HFF-Myc (cell line): ENCODE data around the gene PLPPR4.
"Not testable (repeated sequence)": the region's sequence is repeated elsewhere in the genome, so short reads cannot be mapped to it uniquely, and the experiment has no call there.

ENCODE experiments used
- DNase-seq: peaks from one replicate; pipeline ENCODE4 v3.0.0-alpha.2; 2011; ENCODE audit warnings: low read depth; ENCODE audit errors: extremely low read depth
- H3K4me3 ChIP-seq: replicated peaks from 2 replicates; pipeline ENCODE4 v1.5.1; 2011; ENCODE audit warnings: low read depth, mild to moderate bottlenecking, control low read depth, low read length
- TF ChIP-seq, protein P1 (sequence below): IDR thresholded peaks from 2 replicates; pipeline ENCODE4 v1.5.1; 2012; ENCODE audit warnings: mild to moderate bottlenecking, low read depth, low read length, control low read depth; ENCODE audit errors: missing control alignments

Gene PLPPR4

DNA sequence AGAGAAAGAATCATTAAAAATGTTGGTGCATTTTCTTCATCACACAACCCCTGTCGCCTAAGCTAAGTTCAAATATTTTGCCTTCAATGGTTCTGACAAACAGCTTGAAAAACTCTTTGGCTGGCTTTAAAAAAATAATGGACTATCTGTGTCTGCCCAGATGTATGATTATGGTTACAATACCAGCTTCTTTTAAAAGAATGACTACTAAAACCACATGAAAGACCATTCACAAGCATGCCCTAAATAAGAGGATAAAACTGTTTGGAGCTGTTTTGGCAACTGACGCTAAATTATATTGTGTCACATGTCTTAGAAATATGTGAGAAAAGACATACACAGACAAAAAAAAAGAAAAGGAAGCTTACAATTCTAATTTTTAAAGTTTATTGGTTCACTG lies 23.7 kb upstream of the PLPPR4 start:
- H3K4me3 ChIP-seq: no peak overlapping the region
- DNase-seq: no peak
- TF ChIP-seq, protein P1, sequence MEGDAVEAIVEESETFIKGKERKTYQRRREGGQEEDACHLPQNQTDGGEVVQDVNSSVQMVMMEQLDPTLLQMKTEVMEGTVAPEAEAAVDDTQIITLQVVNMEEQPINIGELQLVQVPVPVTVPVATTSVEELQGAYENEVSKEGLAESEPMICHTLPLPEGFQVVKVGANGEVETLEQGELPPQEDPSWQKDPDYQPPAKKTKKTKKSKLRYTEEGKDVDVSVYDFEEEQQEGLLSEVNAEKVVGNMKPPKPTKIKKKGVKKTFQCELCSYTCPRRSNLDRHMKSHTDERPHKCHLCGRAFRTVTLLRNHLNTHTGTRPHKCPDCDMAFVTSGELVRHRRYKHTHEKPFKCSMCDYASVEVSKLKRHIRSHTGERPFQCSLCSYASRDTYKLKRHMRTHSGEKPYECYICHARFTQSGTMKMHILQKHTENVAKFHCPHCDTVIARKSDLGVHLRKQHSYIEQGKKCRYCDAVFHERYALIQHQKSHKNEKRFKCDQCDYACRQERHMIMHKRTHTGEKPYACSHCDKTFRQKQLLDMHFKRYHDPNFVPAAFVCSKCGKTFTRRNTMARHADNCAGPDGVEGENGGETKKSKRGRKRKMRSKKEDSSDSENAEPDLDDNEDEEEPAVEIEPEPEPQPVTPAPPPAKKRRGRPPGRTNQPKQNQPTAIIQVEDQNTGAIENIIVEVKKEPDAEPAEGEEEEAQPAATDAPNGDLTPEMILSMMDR: no peak

- H3K4me3 ChIP-seq: no peak overlapping the region
- TF ChIP-seq, protein P1: no peak
- no peak for DNase-seq
Measured at GRCh38 chr1:99246152-99246551, 18.1 kb upstream of the PLPPR4 start.

GRCh38 chr1:99247199-99247598 lies 17.1 kb upstream of the PLPPR4 start:
- no peak overlapping the region for H3K4me3 ChIP-seq
- no peak for DNase-seq
- TF ChIP-seq, protein P1: no peak

DNA sequence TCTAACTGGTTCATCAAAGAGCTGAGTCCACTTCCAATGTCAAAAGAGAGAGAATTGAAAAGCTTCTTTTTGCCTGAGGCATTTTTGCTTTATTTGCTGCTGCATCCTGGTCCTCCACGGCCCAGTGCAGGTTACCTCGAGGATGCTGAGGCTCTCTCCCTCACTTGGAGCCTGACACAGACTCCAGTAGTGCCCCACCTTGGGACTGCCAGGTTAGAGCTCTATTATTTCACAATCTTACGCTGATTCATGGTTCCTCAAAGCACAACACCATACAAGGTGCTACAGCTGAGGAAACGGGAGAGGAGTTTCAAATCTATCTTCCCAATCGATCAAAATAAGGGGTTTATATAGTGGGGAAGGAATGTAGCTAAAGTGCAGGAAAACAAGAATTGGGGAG lies 13.6 kb upstream of the PLPPR4 start:
- no peak overlapping the region for H3K4me3 ChIP-seq
- TF ChIP-seq, protein P1: no peak
- DNase-seq: no peak

- TF ChIP-seq, protein P1: no peak
- DNase-seq: no peak
- no peak overlapping the region for H3K4me3 ChIP-seq
Measured at GRCh38 chr1:99251308-99251707, 13.0 kb upstream of the PLPPR4 start.

DNA sequence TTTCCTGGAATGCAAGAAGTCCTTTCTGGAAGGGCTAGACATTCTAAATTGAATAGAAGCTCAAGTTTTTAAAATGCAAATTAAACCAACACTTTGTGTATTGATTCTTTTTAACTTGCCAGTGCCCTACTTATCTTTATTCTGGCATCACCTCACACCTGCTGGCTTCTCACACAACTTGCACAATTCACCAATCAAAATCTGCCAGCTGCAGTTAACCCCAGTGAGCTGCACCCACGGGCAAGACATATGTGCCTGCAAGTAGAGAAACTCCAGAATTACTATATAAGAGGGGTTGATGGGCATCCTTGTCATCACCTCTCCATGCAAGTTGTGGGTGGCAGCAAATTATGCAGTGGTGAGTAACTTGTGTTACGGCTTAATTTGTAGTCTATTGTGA lies 11.7 kb upstream of the PLPPR4 start:
- TF ChIP-seq, protein P1: no peak
- DNase-seq: no peak
- no peak overlapping the region for H3K4me3 ChIP-seq

- not testable (repeated sequence) for H3K4me3 ChIP-seq, DNase-seq
Measured at GRCh38 chr1:99260402-99260801, 3.9 kb upstream of the PLPPR4 start.
